A549 (cell line): Measurements from ENCODE around the gene YOD1.

Experiments
- CEBPB ChIP-seq, 2 experiments: fragments of >200 bp in 1 of 2; sonication (Bioruptor Twin) in 1 of 2; formaldehyde crosslinking in 1 of 2; IDR thresholded peaks; 2 replicates each; pipeline ENCODE4 v1.6.1; 2012 to 2016
- EP300 ChIP-seq, 2 experiments: fragments of >200 bp; sonication (Bioruptor Twin); formaldehyde crosslinking; IDR thresholded peaks; 2 replicates in 1 of 2; 3 replicates in 1 of 2; pipeline ENCODE4 v1.6.1; 2016 to 2017
- NR3C1 ChIP-seq: fragments of >200 bp; sonication (Bioruptor Twin); formaldehyde crosslinking; IDR thresholded peaks from 3 replicates; pipeline ENCODE4 v1.6.1; 2017
- POLR2A ChIP-seq: IDR thresholded peaks from 2 replicates; pipeline ENCODE4 v1.6.1; 2012; ENCODE audit warnings: mild to moderate bottlenecking, low read length
- SMC3 ChIP-seq: fragments of >200 bp; sonication (Bioruptor Twin); formaldehyde crosslinking; IDR thresholded peaks from 3 replicates; pipeline ENCODE4 v1.6.1; 2018; ENCODE audit warnings: inconsistent platforms
- SREBF2 ChIP-seq: fragments of 450-650 bp; IDR thresholded peaks from 2 replicates; pipeline ENCODE4 v1.6.1; 2014; ENCODE audit warnings: mild to moderate bottlenecking, moderate library complexity
- TF ChIP-seq, protein P1 (sequence below): fragments of >200 bp; sonication (Bioruptor Twin); formaldehyde crosslinking; IDR thresholded peaks from 3 replicates; pipeline ENCODE4 v1.5.1; 2016
- TF ChIP-seq, protein P2 (sequence below): fragments of 200-600 bp; sonication (generic); IDR thresholded peaks from 2 replicates; pipeline ENCODE4 v1.6.1; 2016; ENCODE audit warnings: antibody characterized with exemption, mild to moderate bottlenecking, moderate library complexity
- TF ChIP-seq, protein P3 (sequence below): fragments of 450-650 bp; IDR thresholded peaks from 2 replicates; pipeline ENCODE4 v1.6.1; 2014; ENCODE audit warnings: antibody characterized with exemption

DNA sequence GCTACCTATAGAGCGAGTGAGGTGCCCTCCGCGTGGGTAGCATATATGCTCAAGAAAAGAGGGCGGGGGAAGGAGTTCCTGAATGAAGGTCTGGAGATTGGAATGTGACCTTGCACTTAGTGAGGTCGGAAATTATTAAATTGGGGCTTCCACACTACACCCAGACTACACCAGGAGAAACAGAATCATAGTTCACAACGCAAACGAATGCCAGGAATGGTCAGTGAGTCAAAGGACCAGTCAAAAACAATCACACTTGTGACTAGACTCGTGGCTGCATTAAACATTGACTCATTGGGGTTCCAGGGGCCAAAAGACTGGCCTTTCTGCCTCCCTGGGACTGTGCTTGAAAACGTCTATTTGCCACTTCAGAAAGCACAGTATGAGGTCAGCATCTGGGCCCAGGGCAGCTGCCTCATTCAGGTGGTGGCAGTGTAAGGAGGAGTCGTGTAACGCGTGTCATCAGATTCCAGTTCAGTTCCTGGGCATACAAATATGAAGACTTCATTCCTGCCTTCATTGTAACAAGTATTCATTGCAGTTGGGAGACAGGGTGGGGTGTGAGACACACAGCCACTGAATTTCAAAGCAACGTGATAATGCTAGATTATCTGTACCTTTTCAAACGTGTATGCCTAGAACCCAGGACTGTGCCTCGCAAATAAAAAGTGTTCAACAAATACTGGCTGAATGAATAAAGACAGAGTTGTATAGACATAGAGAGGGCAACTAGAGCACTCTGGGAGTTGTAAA is at the start of gene YOD1:
- TF ChIP-seq, protein P1, sequence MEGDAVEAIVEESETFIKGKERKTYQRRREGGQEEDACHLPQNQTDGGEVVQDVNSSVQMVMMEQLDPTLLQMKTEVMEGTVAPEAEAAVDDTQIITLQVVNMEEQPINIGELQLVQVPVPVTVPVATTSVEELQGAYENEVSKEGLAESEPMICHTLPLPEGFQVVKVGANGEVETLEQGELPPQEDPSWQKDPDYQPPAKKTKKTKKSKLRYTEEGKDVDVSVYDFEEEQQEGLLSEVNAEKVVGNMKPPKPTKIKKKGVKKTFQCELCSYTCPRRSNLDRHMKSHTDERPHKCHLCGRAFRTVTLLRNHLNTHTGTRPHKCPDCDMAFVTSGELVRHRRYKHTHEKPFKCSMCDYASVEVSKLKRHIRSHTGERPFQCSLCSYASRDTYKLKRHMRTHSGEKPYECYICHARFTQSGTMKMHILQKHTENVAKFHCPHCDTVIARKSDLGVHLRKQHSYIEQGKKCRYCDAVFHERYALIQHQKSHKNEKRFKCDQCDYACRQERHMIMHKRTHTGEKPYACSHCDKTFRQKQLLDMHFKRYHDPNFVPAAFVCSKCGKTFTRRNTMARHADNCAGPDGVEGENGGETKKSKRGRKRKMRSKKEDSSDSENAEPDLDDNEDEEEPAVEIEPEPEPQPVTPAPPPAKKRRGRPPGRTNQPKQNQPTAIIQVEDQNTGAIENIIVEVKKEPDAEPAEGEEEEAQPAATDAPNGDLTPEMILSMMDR = no peak
- TF ChIP-seq NR3C1 = no peak
- TF ChIP-seq POLR2A = no peak
- TF ChIP-seq EP300 (IDR thresholded peaks at IDR 0.05) = no peak
- TF ChIP-seq SMC3 = no peak
- TF ChIP-seq SREBF2 = no peak
- TF ChIP-seq, protein P2, sequence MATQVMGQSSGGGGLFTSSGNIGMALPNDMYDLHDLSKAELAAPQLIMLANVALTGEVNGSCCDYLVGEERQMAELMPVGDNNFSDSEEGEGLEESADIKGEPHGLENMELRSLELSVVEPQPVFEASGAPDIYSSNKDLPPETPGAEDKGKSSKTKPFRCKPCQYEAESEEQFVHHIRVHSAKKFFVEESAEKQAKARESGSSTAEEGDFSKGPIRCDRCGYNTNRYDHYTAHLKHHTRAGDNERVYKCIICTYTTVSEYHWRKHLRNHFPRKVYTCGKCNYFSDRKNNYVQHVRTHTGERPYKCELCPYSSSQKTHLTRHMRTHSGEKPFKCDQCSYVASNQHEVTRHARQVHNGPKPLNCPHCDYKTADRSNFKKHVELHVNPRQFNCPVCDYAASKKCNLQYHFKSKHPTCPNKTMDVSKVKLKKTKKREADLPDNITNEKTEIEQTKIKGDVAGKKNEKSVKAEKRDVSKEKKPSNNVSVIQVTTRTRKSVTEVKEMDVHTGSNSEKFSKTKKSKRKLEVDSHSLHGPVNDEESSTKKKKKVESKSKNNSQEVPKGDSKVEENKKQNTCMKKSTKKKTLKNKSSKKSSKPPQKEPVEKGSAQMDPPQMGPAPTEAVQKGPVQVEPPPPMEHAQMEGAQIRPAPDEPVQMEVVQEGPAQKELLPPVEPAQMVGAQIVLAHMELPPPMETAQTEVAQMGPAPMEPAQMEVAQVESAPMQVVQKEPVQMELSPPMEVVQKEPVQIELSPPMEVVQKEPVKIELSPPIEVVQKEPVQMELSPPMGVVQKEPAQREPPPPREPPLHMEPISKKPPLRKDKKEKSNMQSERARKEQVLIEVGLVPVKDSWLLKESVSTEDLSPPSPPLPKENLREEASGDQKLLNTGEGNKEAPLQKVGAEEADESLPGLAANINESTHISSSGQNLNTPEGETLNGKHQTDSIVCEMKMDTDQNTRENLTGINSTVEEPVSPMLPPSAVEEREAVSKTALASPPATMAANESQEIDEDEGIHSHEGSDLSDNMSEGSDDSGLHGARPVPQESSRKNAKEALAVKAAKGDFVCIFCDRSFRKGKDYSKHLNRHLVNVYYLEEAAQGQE = no peak
- TF ChIP-seq, protein P3, sequence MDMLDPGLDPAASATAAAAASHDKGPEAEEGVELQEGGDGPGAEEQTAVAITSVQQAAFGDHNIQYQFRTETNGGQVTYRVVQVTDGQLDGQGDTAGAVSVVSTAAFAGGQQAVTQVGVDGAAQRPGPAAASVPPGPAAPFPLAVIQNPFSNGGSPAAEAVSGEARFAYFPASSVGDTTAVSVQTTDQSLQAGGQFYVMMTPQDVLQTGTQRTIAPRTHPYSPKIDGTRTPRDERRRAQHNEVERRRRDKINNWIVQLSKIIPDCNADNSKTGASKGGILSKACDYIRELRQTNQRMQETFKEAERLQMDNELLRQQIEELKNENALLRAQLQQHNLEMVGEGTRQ = no peak
- no peak for TF ChIP-seq CEBPB (IDR thresholded peaks at IDR 0.05)
